Esophagus muscularis mucosa (tissue), 4 donors: ENCODE results near the gene FBXO39. TPM values are rescaled to one million over a fixed set of nuclear protein-coding genes. Genes with fewer than 3 reads are reported as not detected.
"Not testable (repeated sequence)": the region's sequence is repeated elsewhere in the genome, so short reads cannot be mapped to it uniquely, and the experiment has no call there.

ENCODE experiments used
- DNase-seq: peaks from one replicate; pipeline ENCODE4 v3.0.0-alpha.2; 2017; ENCODE audit errors: extremely low spot score
- H3K27ac ChIP-seq, 4 donors: fragments of 200-600 bp; sonication (generic); replicated peaks in 1 of 4; 1 replicate in 3 of 4; 2 replicates in 1 of 4; pipeline ENCODE4 v1.5.1; 2016 to 2019; ENCODE audit warnings: mild to moderate bottlenecking in 1 of 4
- H3K27me3 ChIP-seq, 4 donors: fragments of 200-600 bp; sonication (generic); one replicate each; pipeline versions ENCODE4 v1.5.1 to v1.6.0; 2016 to 2019
- H3K36me3 ChIP-seq, 4 donors: fragments of 200-600 bp; sonication (generic); one replicate each; pipeline ENCODE4 v1.5.1; 2016 to 2019
- H3K4me1 ChIP-seq, 4 donors: fragments of 200-600 bp; sonication (generic); one replicate each; pipeline ENCODE4 v1.5.1; 2016 to 2019
- H3K4me3 ChIP-seq, 4 donors: fragments of 200-600 bp; sonication (generic); 1 replicate in 2 of 4; 2 replicates in 2 of 4; pipeline ENCODE4 v1.5.1; 2016 to 2019; ENCODE audit warnings: mild to moderate bottlenecking in 4 of 4, moderate library complexity in 1 of 4
- H3K9me3 ChIP-seq, 4 donors: fragments of 200-600 bp; sonication (generic); 1 replicate in 3 of 4; 2 replicates in 1 of 4; pipeline ENCODE4 v1.5.1; 2016 to 2019
- CTCF ChIP-seq, 3 experiments: fragments of 200-600 bp in 2 of 3; fragments of 450-650 bp in 1 of 3; sonication (generic) in 2 of 3; IDR thresholded peaks; one replicate each; pipeline ENCODE4 v1.5.1; 2017 to 2019; ENCODE audit warnings: antibody characterized with exemption in 3 of 3, mild to moderate bottlenecking in 2 of 3, moderate library complexity in 1 of 3
- EP300 ChIP-seq: sonication (generic); formaldehyde crosslinking; IDR thresholded peaks from one replicate; pipeline ENCODE4 v1.6.1; 2017; ENCODE audit warnings: antibody characterized with exemption
- POLR2A ChIP-seq: fragments of 450-650 bp; IDR thresholded peaks from one replicate; pipeline ENCODE4 v1.6.1; 2017; ENCODE audit warnings: antibody characterized with exemption, moderate library complexity, mild to moderate bottlenecking, low read depth
- POLR2AphosphoS5 ChIP-seq, 2 donors: sonication (generic); formaldehyde crosslinking; IDR thresholded peaks; one replicate each; pipeline ENCODE4 v1.6.1; 2017; ENCODE audit warnings: antibody characterized with exemption in 2 of 2
- WGBS: methylation state at CpG from one replicate; pipeline ENCODE4 v1.1.5; 2018; 5-methylcytosine and 5-hydroxymethylcytosine counted together
- intact Hi-C: fragments of 100-400 bp; cut with DNase I; formaldehyde crosslinking; loops from one replicate; pipeline ENCODE4 v1.15.1; 2023
- total RNA-seq, 4 donors: library from RNA; depleted of rRNA; stranded (reverse); fragments of >200 nt; gene quantifications; one replicate each; pipeline versions ENCODE4 v1.1.0 to v1.2.1, GENCODE V29; 2016

FBXO39 gene
- total RNA-seq, 4 donors from 2014 or later: 0.33 to 0.83 TPM; not detected in 2

- H3K4me3 ChIP-seq: peak overlapping the region; percentile 47 to 67 (median 54)
- H3K36me3 ChIP-seq: peaks cover 3 to 36% (median 26%) of the 10 kb centered on the region in 4 donors
- H3K4me1 ChIP-seq: peaks cover 34 to 65% (median 54%) of the 10 kb centered on the region in 4 donors
- H3K9me3 ChIP-seq: no peaks in the 10 kb centered on the region
- no peak for DNase-seq
- H3K27me3 ChIP-seq: no peaks in the 10 kb centered on the region
- no peak for TF ChIP-seq CTCF (IDR thresholded peaks at IDR 0.05)
- no peak for TF ChIP-seq EP300
- intact Hi-C loops: no loop called here
- whole genome bisulfite sequencing: 47% methylated on average over 12 of the region's 13 CpGs
- peak overlapping the region; percentile 74 to 86 (median 81) for H3K27ac ChIP-seq
Measured at GRCh38 chr17:6756425-6757031, 19.5 kb upstream of the FBXO39 start.

GRCh38 chr17:6757747-6758146 lies 18.3 kb upstream of the FBXO39 start:
- Histone ChIP-seq H3K27ac (no peak overlapping the region), H3K9me3 (no peaks in the 10 kb centered on the region), H3K27me3 (no peaks in the 10 kb centered on the region), H3K4me3 (no peak overlapping the region), H3K4me1 (peaks cover 27 to 53% (median 43%) of the 10 kb centered on the region in 4 donors), H3K36me3 (peaks cover 3 to 48% (median 32%) of the 10 kb centered on the region in 4 donors)
- TF ChIP-seq POLR2A (no peak), EP300 (no peak), POLR2AphosphoS5 (IDR thresholded peaks at IDR 0.05) (no peak), CTCF (IDR thresholded peaks at IDR 0.05) (no peak)
- 98% methylated on average over 2 of the region's 2 CpGs for WGBS
- intact Hi-C loops: no loop called here
- no peak for DNase-seq

GRCh38 chr17:6761779-6762178 lies 14.2 kb upstream of the FBXO39 start:
- intact Hi-C loops: no loop called here
- no peak overlapping the region for H3K4me3 ChIP-seq
- H3K9me3 ChIP-seq: peaks cover 0 to 4% (median 0%) of the 10 kb centered on the region in 4 donors
- H3K4me1 ChIP-seq: peaks cover 10 to 22% (median 14%) of the 10 kb centered on the region in 4 donors
- no peak for DNase-seq
- peaks cover 10 to 88% (median 70%) of the 10 kb centered on the region in 4 donors for H3K36me3 ChIP-seq
- no peaks in the 10 kb centered on the region for H3K27me3 ChIP-seq
- TF ChIP-seq CTCF (IDR thresholded peaks at IDR 0.05): no peak
- no peak for TF ChIP-seq POLR2AphosphoS5 (IDR thresholded peaks at IDR 0.05)
- no peak for TF ChIP-seq POLR2A
- no peak for TF ChIP-seq EP300
- 89% methylated on average over 8 of the region's 8 CpGs for WGBS
- H3K27ac ChIP-seq: no peak overlapping the region

- H3K9me3 ChIP-seq: peaks cover 0 to 53% (median 15%) of the 10 kb centered on the region in 4 donors
- TF ChIP-seq POLR2AphosphoS5 (IDR thresholded peaks at IDR 0.05) (no peak), POLR2A (no peak), EP300 (no peak), CTCF (IDR thresholded peaks at IDR 0.05) (no peak)
- 91% methylated on average over 2 of the region's 2 CpGs for WGBS
- H3K27me3 ChIP-seq: no peaks in the 10 kb centered on the region
- no peak overlapping the region for H3K4me3 ChIP-seq
- no peak overlapping the region for H3K27ac ChIP-seq
- H3K4me1 ChIP-seq: no peaks in the 10 kb centered on the region
- no peak for DNase-seq
- intact Hi-C loops: no loop called here
- H3K36me3 ChIP-seq: peaks cover 55 to 100% (median 85%) of the 10 kb centered on the region in 4 donors
Measured at GRCh38 chr17:6768447-6768846, 7.6 kb upstream of the FBXO39 start.

- H3K4me1 ChIP-seq: peaks cover 0 to 9% (median 6%) of the 10 kb centered on the region in 4 donors
- intact Hi-C loops: no loop called here
- peaks cover 0 to 22% (median 0%) of the 10 kb centered on the region in 4 donors for H3K27me3 ChIP-seq
- peaks cover 40 to 72% (median 60%) of the 10 kb centered on the region in 4 donors for H3K36me3 ChIP-seq
- H3K27ac ChIP-seq: no peak overlapping the region
- 87% methylated on average over 1 of the region's 1 CpG for WGBS
- TF ChIP-seq POLR2AphosphoS5 (IDR thresholded peaks at IDR 0.05) (no peak), EP300 (no peak), CTCF (IDR thresholded peaks at IDR 0.05) (no peak), POLR2A (no peak)
- no peak overlapping the region for H3K4me3 ChIP-seq
- no peak for DNase-seq
- peaks cover 0 to 78% (median 28%) of the 10 kb centered on the region in 4 donors for H3K9me3 ChIP-seq
Measured at GRCh38 chr17:6772016-6772415, 4.0 kb upstream of the FBXO39 start.

GRCh38 chr17:6774906-6775305 lies 1.1 kb upstream of the FBXO39 start:
- WGBS: 88% methylated on average over 8 of the region's 8 CpGs
- H3K27ac ChIP-seq, intact Hi-C loops, H3K4me1 ChIP-seq, H3K4me3 ChIP-seq: not testable (repeated sequence)
- H3K27me3 ChIP-seq: peaks cover 0 to 40% (median 0%) of the 10 kb centered on the region in 4 donors
- peak; percentile 57 for DNase-seq
- peaks cover 30 to 43% (median 38%) of the 10 kb centered on the region in 4 donors for H3K36me3 ChIP-seq
- H3K9me3 ChIP-seq: peaks cover 0 to 51% (median 13%) of the 10 kb centered on the region in 4 donors
